T-helper 2 cell treated with Interferon-gamma antibody and Interleukin-4, amounts not matched to agents 100 ng/mL and 5 ng/mL, for 36 hours (primary cell): Measurements from ENCODE around the gene ZDHHC18. TPM values are rescaled to one million over a fixed set of nuclear protein-coding genes. Genes with fewer than 3 reads are reported as not detected.
"Not testable (repeated sequence)": the region's sequence is repeated elsewhere in the genome, so short reads cannot be mapped to it uniquely, and the experiment has no call there.

Source experiments
- intact Hi-C: fragments of 100-400 bp; cut with micrococcal nuclease; formaldehyde crosslinking; loops from one replicate; pipeline ENCODE4 v1.15.1; 2023
- total RNA-seq: library from RNA; stranded (reverse); gene quantifications from 2 replicates; pipeline ENCODE4 v1.2.3, GENCODE V29; 2022

ZDHHC18 gene
- total RNA-seq, 1 donor from 2014 or later = 52.5 TPM

DNA sequence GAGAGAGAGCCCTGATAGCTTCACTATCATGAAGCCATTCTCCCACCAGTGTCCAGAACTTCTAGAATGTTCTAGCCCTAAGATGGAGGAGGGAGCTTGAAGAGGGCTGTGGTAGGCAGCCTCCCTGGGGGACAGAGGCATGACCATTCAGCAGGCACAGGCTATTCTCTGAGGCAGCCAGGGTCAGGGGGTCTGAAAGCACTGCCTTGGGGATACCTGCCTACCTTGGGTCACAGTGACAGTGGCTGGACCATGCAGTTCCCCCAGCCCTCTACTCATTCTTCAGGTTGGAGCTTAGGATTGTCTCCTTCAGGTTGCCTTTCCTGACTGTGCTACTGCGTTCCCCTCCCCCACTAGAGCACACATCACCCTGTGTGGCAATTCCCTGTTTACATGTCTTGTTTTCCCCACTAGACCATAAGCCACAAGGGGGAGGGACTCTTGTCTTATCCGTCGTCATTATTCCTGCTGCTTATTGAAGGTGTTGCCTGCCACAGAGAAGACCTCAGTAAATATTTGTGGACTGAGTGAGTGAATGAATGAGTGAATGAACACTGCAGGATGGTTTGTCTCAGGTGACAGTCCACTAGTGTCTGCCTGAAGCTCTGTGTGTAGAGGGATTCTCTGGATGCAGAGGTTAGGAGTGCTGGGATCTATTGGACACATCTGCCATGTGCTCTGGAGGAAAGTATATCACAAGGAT is 5.2 kb downstream of the ZDHHC18 start:
- intact Hi-C loops = loop anchor here (2.0 kb wide), 1 partner anchor 21 kb away; no protein-coding TSS in a partner anchor

- intact Hi-C loops = loop anchor here (2.0 kb wide), 1 partner anchor 22 kb away; no protein-coding TSS in a partner anchor
These were observed 5.9 kb downstream of the ZDHHC18 start for GRCh38 chr1:26832249-26832960.

DNA sequence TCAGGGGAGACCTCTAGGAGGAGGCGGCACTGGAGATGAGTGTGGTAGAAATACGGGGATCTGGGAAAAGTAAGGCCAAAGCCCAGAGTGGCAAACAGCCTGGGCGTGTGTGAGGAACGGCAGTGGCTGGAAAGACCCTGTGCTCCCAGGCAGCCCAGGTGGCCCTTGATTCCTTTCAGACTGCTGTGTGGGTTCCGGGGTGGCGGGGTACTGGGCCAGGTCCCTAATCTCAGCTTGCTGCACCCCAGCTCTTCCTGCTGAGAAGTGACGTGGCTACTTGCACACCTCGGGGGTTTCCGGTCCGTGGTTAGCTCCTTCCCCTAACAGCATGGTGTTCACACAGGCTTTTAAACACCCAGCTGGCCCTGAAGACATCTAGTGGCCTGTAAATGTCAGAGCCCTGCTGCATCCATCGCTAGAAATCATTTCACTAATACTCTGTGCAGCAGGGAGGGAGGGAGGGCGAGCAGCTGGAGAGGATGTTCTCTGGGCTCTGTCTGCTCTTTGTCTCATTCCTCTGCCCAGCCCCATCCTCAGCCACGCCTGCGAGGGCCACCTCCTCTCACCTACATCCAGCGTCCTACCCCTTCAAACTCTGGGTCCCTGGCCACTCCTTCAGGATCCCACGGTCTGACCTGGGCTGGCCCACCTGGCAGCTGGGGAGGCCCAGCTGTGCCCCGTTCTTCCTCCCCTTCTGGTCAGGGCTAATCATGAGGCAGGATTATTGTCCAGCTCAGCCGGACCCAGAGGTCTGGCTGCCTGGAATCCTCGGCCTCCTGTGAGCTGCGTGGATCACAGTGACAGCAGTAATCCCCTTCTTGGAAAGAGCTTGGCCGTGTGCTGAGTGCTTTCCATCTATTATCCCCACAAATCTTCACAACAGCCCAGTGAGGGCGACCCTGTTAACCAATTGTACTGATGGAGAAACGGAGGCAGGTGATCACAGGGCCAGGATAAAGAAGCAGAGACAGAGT is 7.2 kb downstream of the ZDHHC18 start:
- intact Hi-C loops = loop anchor here (1.0 to 2.0 kb wide), 3 partner anchors 23 to 43 kb away; no protein-coding TSS in a partner anchor

DNA sequence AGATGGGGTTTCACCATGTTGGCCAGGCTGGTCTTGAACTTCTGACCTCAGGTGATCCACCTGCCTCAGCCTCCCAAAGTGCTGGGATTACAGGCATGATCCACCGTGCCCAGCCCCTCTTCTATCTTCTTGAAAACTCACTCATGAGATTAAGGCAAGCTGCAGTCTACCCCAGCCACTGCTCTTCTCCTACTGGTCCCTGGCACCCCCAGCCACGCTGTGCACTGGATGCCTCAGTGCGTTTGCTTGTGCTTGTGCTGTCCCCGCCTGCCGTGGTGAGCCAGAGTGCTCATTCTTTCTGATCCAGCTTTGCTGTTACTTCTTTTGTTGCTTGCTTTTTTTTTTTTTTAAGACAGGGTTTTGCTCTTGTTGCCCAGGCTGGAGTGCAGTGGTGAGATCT is 11.2 kb downstream of the ZDHHC18 start:
- intact Hi-C loops = not testable (repeated sequence)

- intact Hi-C loops = no loop called here
These were observed 12.2 kb downstream of the ZDHHC18 start for GRCh38 chr1:26838474-26839338.

- intact Hi-C loops = no loop called here
These were observed 12.8 kb downstream of the ZDHHC18 start for GRCh38 chr1:26839339-26839722.

DNA sequence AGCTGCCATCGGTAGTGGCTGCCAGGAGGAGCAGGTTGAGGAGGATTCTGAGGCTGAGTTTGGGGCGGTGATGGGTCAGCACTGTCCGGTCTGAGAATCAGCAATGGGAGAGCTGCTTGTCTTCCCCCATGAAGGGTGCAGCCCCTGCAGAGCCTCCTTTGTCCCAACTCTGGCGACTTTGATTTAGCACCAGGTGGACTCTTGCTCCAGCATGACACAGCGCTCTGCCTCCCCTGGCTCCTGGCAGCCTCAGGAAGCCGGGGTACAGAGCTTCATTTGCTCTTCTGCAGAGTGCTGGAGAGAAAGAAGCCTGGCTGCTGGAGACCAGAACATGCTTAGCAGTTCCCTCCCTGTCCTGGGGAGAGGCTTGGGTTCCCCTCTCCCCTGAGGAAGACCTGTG is 13.3 kb downstream of the ZDHHC18 start:
- intact Hi-C loops = no loop called here

GRCh38 chr1:26844424-26845196 is 18.1 kb downstream of the ZDHHC18 start:
- intact Hi-C loops = no loop called here

DNA sequence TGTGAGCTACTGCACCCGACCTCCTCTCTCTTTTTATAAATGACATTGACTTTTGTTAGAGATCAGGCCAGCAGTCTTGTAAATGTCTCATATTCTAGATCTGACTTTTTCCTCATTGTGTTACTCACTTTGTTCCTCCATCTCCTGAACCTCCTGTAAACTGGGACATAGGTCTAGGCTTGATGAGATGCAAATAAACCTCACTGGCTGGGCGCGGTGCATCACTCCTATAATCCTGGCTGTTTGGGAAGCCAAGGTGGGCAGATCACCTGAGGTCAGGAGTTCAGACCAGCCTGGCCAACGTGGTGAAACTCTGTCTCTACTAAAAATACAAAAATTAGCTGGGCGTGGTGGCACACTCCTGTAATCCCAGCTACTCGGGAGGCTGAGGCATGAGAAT is 21.3 kb downstream of the ZDHHC18 start:
- intact Hi-C loops = not testable (repeated sequence)

GRCh38 chr1:26848499-26848898 is 22.0 kb downstream of the ZDHHC18 start:
- intact Hi-C loops = no loop called here

GRCh38 chr1:26848941-26849774 is 22.7 kb downstream of the ZDHHC18 start:
- intact Hi-C loops = no loop called here

GRCh38 chr1:26851106-26851684 is 24.7 kb downstream of the ZDHHC18 start:
- intact Hi-C loops = no loop called here

DNA sequence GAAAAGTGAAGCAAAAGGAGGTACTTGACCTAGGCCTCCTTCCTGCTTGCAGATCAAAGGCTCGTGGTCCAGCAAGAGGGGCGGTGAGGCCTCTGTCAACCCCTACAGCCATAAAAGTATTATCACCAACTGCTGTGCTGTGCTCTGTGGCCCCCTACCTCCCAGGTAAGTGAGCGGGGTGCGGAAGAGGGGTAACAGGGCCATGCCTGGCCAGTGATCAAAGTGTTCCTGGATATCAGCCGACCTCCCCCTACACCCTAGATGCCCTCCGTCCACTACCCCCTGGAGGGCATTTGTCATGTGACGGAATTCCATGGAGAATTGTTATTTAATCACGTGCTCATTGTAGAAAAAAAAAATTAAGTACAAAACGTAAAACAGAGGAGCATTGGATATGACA is 26.2 kb downstream of the ZDHHC18 start:
- intact Hi-C loops = loop anchor here (1.0 kb wide), 1 partner anchor 26 kb away; no protein-coding TSS in a partner anchor

DNA sequence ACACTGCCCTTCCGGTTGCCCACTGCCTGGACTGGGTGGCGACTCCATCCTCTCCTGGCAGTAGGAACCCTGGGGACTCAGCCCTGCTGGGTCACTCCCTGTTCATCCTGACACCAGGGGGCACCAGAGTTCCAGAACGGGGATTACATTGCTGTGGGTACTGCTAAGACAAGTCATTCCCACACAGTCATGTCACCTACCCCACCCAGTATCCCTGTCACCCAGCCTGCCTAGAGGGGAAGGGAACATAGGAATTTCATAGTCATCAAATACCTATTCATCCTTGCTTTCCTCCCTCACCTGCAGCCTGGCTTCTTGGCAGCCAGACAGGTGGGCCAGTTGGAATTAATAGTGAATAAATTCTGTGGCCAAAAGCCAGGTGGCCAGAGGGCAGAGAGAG is 26.7 kb downstream of the ZDHHC18 start:
- intact Hi-C loops = loop anchor here (1.0 kb wide), 1 partner anchor 25 kb away; no protein-coding TSS in a partner anchor

DNA sequence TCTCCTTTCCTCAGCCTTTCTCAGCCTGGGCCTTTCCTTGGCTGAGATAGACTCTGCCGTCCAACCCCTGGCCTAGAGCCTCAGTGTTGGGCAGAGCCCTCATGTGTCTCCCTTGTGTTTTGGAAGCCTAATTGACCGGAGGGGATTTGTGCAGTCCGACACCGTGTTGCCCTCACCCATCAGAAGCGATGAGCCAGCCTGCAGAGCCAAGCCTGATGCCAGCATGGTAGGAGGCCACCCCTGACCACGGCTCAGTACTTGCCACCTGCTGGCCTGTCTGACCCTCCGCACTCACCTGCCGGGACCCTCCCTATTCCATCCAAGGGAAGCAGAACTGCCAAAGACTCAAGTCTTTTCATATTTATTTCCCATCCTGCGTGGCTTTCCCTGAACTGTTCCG is 27.1 kb downstream of the ZDHHC18 start:
- intact Hi-C loops = loop anchor here (1.0 kb wide), 1 partner anchor 25 kb away; no protein-coding TSS in a partner anchor

- intact Hi-C loops = no loop called here
These were observed 28.4 kb downstream of the ZDHHC18 start for GRCh38 chr1:26854906-26855305.

DNA sequence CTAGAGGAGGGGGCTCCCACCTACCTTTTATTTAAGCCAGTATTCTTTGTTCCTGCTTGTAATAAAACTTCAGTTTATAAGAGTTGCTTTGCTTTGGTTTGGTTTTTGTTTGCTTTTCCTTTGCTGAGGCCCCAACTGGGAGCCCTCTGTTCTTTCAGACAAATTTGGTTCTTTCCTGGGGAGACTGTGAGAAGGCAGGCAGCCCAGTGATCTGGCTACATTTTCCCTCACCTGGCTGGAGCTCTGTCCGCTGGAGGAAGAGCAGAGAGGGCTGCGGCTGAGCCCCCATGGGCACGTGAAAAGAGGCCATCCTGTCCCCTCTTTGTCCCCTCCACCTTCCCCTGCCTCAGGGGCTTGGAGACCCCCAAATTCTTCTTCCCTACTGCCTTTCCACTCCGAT is 29.1 kb downstream of the ZDHHC18 start:
- intact Hi-C loops = no loop called here

GRCh38 chr1:26856181-26856580 is 29.7 kb downstream of the ZDHHC18 start:
- intact Hi-C loops = no loop called here
